GM19099 (cell line): ENCODE measurements around the gene C20orf202.

Source experiments
- POLR2A ChIP-seq: IDR thresholded peaks from 3 replicates; pipeline ENCODE4 v1.6.1; 2011; ENCODE audit warnings: low read depth; ENCODE audit not compliant: insufficient read length; ENCODE audit errors: extremely low read depth

Gene C20orf202

GRCh38 chr20:1214838-1215261 lies 11.6 kb downstream of the C20orf202 start:
- TF ChIP-seq POLR2A = no peak

- no peak for TF ChIP-seq POLR2A
These were observed 12.3 kb downstream of the C20orf202 start for GRCh38 chr20:1215386-1216170.

GRCh38 chr20:1224205-1224890 lies 21.1 kb downstream of the C20orf202 start:
- TF ChIP-seq POLR2A = no peak

- no peak for TF ChIP-seq POLR2A
These were observed 22.1 kb downstream of the C20orf202 start for GRCh38 chr20:1225263-1225782.

GRCh38 chr20:1225783-1226654 lies 22.8 kb downstream of the C20orf202 start, which contains the start of gene RAD21L1:
RAD21L1 (plus strand) TSS chr20:1226044; CDS start chr20:1228454, 2,410 bp downstream.
- TF ChIP-seq POLR2A = no peak

- TF ChIP-seq POLR2A = no peak
These were observed 26.3 kb downstream of the C20orf202 start for GRCh38 chr20:1229541-1229940.

GRCh38 chr20:1232286-1233111 lies 29.2 kb downstream of the C20orf202 start:
- no peak for TF ChIP-seq POLR2A

GRCh38 chr20:1240549-1240948 lies 37.3 kb downstream of the C20orf202 start:
- TF ChIP-seq POLR2A = no peak

- TF ChIP-seq POLR2A = no peak
These were observed 38.2 kb downstream of the C20orf202 start for GRCh38 chr20:1241456-1241855.

GRCh38 chr20:1242099-1242498 lies 38.8 kb downstream of the C20orf202 start:
- TF ChIP-seq POLR2A = no peak

GRCh38 chr20:1242530-1242929 lies 39.3 kb downstream of the C20orf202 start:
- TF ChIP-seq POLR2A = no peak

GRCh38 chr20:1245578-1245977 lies 42.3 kb downstream of the C20orf202 start:
- TF ChIP-seq POLR2A = no peak

- no peak for TF ChIP-seq POLR2A
These were observed 44.4 kb downstream of the C20orf202 start for GRCh38 chr20:1247689-1248088.

- TF ChIP-seq POLR2A = no peak
These were observed 49.2 kb downstream of the C20orf202 start for GRCh38 chr20:1252416-1252815.

- TF ChIP-seq POLR2A = no peak
These were observed 51.0 kb downstream of the C20orf202 start for GRCh38 chr20:1254254-1254653.

- TF ChIP-seq POLR2A = no peak
These were observed 52.4 kb downstream of the C20orf202 start for GRCh38 chr20:1255675-1256074.
